HepG2 (cell line): Measurements from ENCODE around the gene TDRD9.

Experiments
- BRF2 ChIP-seq: sonication (generic); formaldehyde crosslinking; IDR thresholded peaks from 2 replicates; pipeline ENCODE4 v1.8.1; 2022; ENCODE audit warnings: mild to moderate bottlenecking, missing genetic modification reagents
- FOXK1 ChIP-seq: sonication (generic); formaldehyde crosslinking; IDR thresholded peaks from 2 replicates; pipeline ENCODE4 v1.4.0; 2020; ENCODE audit warnings: low read depth, missing genetic modification reagents, borderline replicate concordance
- HOXA9 ChIP-seq: sonication (generic); formaldehyde crosslinking; IDR thresholded peaks from 2 replicates; pipeline ENCODE4 v1.8.1; 2022; ENCODE audit warnings: missing genetic modification reagents, mild to moderate bottlenecking, moderate library complexity, borderline replicate concordance
- MXD4 ChIP-seq: IDR thresholded peaks from 2 replicates; pipeline ENCODE4 v1.6.1; 2016; ENCODE audit warnings: mild to moderate bottlenecking, missing biosample characterization, missing genetic modification reagents
- SMARCE1 ChIP-seq: fragments of 450-650 bp; IDR thresholded peaks from 2 replicates; pipeline ENCODE4 v1.6.1; 2017; ENCODE audit warnings: borderline replicate concordance
- TAF1 ChIP-seq: sonication (generic); formaldehyde crosslinking; IDR thresholded peaks from 2 replicates; pipeline ENCODE4 v1.4.0; 2020; ENCODE audit warnings: missing genetic modification reagents
- ZNF121 ChIP-seq: sonication (generic); formaldehyde crosslinking; IDR thresholded peaks from 2 replicates; pipeline ENCODE4 v1.5.0; 2020; ENCODE audit warnings: mild to moderate bottlenecking, missing genetic modification reagents

- TF ChIP-seq FOXK1 (CRISPR knock-in tag) (no peak), BRF2 (CRISPR knock-in tag) (no peak), MXD4 (CRISPR knock-in tag) (no peak), SMARCE1 (no peak), TAF1 (CRISPR knock-in tag) (no peak), ZNF121 (CRISPR knock-in tag) (no peak), HOXA9 (no peak)
Observed at GRCh38 chr14:104007121-104007520, 78.9 kb downstream of the TDRD9 start.
